ENCODE measurements around the gene LMCD1.

DNA sequence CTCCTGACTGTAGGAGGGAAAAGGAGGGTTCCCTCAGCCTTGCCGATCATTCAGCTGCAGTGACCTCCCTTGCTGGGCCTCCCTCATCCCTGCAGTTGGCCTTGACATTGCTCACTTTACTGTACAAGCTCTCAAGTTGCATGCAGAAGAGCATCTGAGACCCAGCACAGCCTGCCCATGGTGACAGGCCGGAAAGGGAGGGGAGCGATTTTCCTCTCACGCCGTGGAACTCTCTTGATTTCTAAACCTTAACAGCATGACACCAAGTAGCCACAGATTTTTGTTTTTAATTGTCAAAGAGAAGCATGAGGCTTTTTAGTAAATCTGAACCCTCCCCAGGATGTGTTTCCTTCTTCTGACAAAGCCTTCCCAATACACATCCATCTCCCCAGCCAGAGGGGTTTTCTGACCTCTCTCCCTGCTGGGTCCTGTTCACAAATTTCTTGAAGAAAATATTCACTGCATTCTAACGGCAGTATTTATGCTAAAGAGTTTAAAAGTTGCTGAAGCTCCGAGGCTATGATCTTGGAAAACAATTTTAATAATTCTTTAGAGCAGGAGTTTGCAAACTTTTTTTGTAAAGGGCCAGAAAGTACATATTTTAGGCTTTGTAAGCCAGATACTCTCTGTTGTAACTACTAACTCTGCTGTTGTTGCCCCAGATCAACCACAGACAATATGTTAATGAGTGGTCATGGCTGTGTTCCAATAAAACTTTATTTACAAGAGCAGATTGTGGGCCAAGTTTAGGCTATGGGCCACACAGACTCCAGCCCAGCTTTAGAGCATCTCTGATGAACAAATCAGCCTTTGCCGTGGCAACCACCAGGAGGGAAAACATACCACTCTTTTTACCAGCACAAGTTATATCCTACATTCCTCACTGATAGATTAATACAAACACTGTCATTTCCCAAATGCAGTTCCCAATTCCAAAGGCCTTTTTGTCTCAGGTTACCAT lies 34.8 kb downstream of the LMCD1 start:
- no peak for TF ChIP-seq TCF12 (IDR thresholded peaks at IDR 0.05; ENCODE audit: low read depth, low read length)
- TF ChIP-seq JUND (IDR thresholded peaks at IDR 0.05; ENCODE audit: low read length), result no peak

Measured in H1 (cell line).